ENCODE data around the gene CSTPP1. TPM values are rescaled to one million over a fixed set of nuclear protein-coding genes. Genes with fewer than 3 reads are reported as not detected.

CSTPP1 gene
- total RNA-seq, 2 donors from 2014 or later = 23.4 to 27.6 TPM

- Histone ChIP-seq H3K27me3 (replicated peaks; ENCODE audit: insufficient read depth) (no peaks in the 10 kb centered on the region), H3K36me3 (no peaks in the 10 kb centered on the region), H3K4me3 (no peak overlapping the region), H3K4me1 (ENCODE audit: control insufficient read depth in 1 of 2, low read depth in 2 of 2) (no peaks in the 10 kb centered on the region), H3K9me3 (no peaks in the 10 kb centered on the region), H3K27ac (no peak overlapping the region)
- no peak for DNase-seq (ENCODE audit: low spot score)
- TF ChIP-seq CTCF (IDR thresholded peaks at IDR 0.05) = no peak
- ATAC-seq (ENCODE audit: insufficient number of reproducible peaks, low FRiP score, low read depth) = no peak
Measured at GRCh38 chr11:47021527-47021818, 84.9 kb downstream of the CSTPP1 start.

- Histone ChIP-seq H3K36me3 (no peaks in the 10 kb centered on the region), H3K9me3 (no peaks in the 10 kb centered on the region), H3K4me1 (ENCODE audit: control insufficient read depth in 1 of 2, low read depth in 2 of 2) (no peaks in the 10 kb centered on the region), H3K27ac (no peak overlapping the region), H3K4me3 (no peak overlapping the region), H3K27me3 (replicated peaks; ENCODE audit: insufficient read depth) (no peaks in the 10 kb centered on the region)
- TF ChIP-seq CTCF (IDR thresholded peaks at IDR 0.05) = no peak
- ATAC-seq (ENCODE audit: insufficient number of reproducible peaks, low FRiP score, low read depth) (no peak), DNase-seq (ENCODE audit: low spot score) (no peak)
Measured at GRCh38 chr11:47021965-47022364, 85.4 kb downstream of the CSTPP1 start.

- Histone ChIP-seq H3K27me3 (replicated peaks; ENCODE audit: insufficient read depth) (no peaks in the 10 kb centered on the region), H3K27ac (no peak overlapping the region), H3K4me3 (no peak overlapping the region), H3K36me3 (no peaks in the 10 kb centered on the region), H3K4me1 (ENCODE audit: control insufficient read depth in 1 of 2, low read depth in 2 of 2) (no peaks in the 10 kb centered on the region), H3K9me3 (no peaks in the 10 kb centered on the region)
- ATAC-seq (ENCODE audit: insufficient number of reproducible peaks, low FRiP score, low read depth) (no peak), DNase-seq (ENCODE audit: low spot score) (no peak)
- TF ChIP-seq CTCF (IDR thresholded peaks at IDR 0.05) = no peak
Measured at GRCh38 chr11:47028195-47029093, 91.9 kb downstream of the CSTPP1 start.

GRCh38 chr11:47033439-47033838 is 96.9 kb downstream of the CSTPP1 start:
- Histone ChIP-seq H3K4me1 (ENCODE audit: control insufficient read depth in 1 of 2, low read depth in 2 of 2) (no peaks in the 10 kb centered on the region), H3K27me3 (replicated peaks; ENCODE audit: insufficient read depth) (no peaks in the 10 kb centered on the region), H3K4me3 (no peak overlapping the region), H3K9me3 (no peaks in the 10 kb centered on the region), H3K27ac (no peak overlapping the region), H3K36me3 (no peaks in the 10 kb centered on the region)
- DNase-seq (ENCODE audit: low spot score) = no peak
- TF ChIP-seq CTCF (IDR thresholded peaks at IDR 0.05) = no peak
- ATAC-seq (ENCODE audit: insufficient number of reproducible peaks, low FRiP score, low read depth) = no peak

- TF ChIP-seq CTCF (IDR thresholded peaks at IDR 0.05) = no peak
- Histone ChIP-seq H3K9me3 (no peaks in the 10 kb centered on the region), H3K27ac (no peak overlapping the region), H3K36me3 (no peaks in the 10 kb centered on the region), H3K4me3 (no peak overlapping the region), H3K27me3 (replicated peaks; ENCODE audit: insufficient read depth) (no peaks in the 10 kb centered on the region), H3K4me1 (ENCODE audit: control insufficient read depth in 1 of 2, low read depth in 2 of 2) (no peaks in the 10 kb centered on the region)
- ATAC-seq (ENCODE audit: insufficient number of reproducible peaks, low FRiP score, low read depth) (no peak), DNase-seq (ENCODE audit: low spot score) (no peak)
Measured at GRCh38 chr11:47034091-47034490, 97.5 kb downstream of the CSTPP1 start.
